Hepatocyte (in vitro differentiated cells): ENCODE measurements around the gene RCAN2. TPM values are rescaled to one million over a fixed set of nuclear protein-coding genes. Genes with fewer than 3 reads are reported as not detected.

Experiments
- DNase-seq: peaks from one replicate; pipeline ENCODE4 v3.0.0-alpha.2; 2016; ENCODE audit warnings: low spot score
- H2AFZ ChIP-seq: fragments of 200-600 bp; sonication (generic); 2 replicates; pipeline ENCODE4 v1.6.0; 2016; ENCODE audit warnings: antibody characterized with exemption, mild to moderate bottlenecking
- H3K27ac ChIP-seq: fragments of 200-600 bp; sonication (generic); 2 replicates; pipeline ENCODE4 v1.5.1; 2016; ENCODE audit warnings: mild to moderate bottlenecking
- H3K27me3 ChIP-seq: fragments of 200-600 bp; sonication (generic); 2 replicates; pipeline ENCODE4 v1.6.1; 2016
- H3K36me3 ChIP-seq: fragments of 200-600 bp; sonication (generic); replicated peaks from 2 replicates; pipeline ENCODE4 v1.5.1; 2016; ENCODE audit warnings: low read depth; ENCODE audit not compliant: insufficient read depth
- H3K4me1 ChIP-seq: fragments of 200-600 bp; sonication (generic); 2 replicates; pipeline ENCODE4 v1.5.1; 2016; ENCODE audit warnings: mild to moderate bottlenecking, moderate library complexity; ENCODE audit not compliant: insufficient read depth
- H3K4me2 ChIP-seq: fragments of 200-600 bp; sonication (generic); 2 replicates; pipeline ENCODE4 v1.6.0; 2016
- H3K4me3 ChIP-seq: fragments of 200-600 bp; sonication (generic); 2 replicates; pipeline ENCODE4 v1.5.1; 2016; ENCODE audit warnings: mild to moderate bottlenecking
- H3K79me2 ChIP-seq: fragments of 200-600 bp; sonication (generic); 2 replicates; pipeline ENCODE4 v1.6.0; 2017; ENCODE audit warnings: mild to moderate bottlenecking
- H3K9me2 ChIP-seq: fragments of 200-600 bp; sonication (generic); replicated peaks from 2 replicates; pipeline ENCODE4 v1.6.0; 2017; ENCODE audit warnings: mild to moderate bottlenecking; ENCODE audit not compliant: insufficient read depth
- H3K9me3 ChIP-seq: fragments of 200-600 bp; sonication (generic); 2 replicates; pipeline ENCODE4 v1.5.1; 2016; ENCODE audit warnings: low read depth, mild to moderate bottlenecking
- H4K20me1 ChIP-seq: fragments of 200-600 bp; sonication (generic); 2 replicates; pipeline ENCODE4 v1.6.0; 2016; ENCODE audit warnings: mild to moderate bottlenecking; ENCODE audit not compliant: insufficient read depth, poor library complexity, severe bottlenecking
- EZH2 ChIP-seq: fragments of 200-600 bp; sonication (generic); IDR thresholded peaks from 2 replicates; pipeline ENCODE4 v1.6.1; 2016; ENCODE audit warnings: antibody characterized with exemption, mild to moderate bottlenecking, borderline replicate concordance
- EZH2phosphoT487 ChIP-seq: fragments of 200-600 bp; sonication (generic); IDR thresholded peaks from one replicate; pipeline ENCODE4 v1.6.1; 2018; ENCODE audit warnings: antibody characterized with exemption, mild to moderate bottlenecking, low read depth, moderate library complexity; ENCODE audit not compliant: unreplicated experiment, severe bottlenecking
- WGBS: methylation state at CpG from one replicate; pipeline ENCODE4 v1.1.6; 2016; ENCODE audit warnings: low lambda C conversion rate; ENCODE audit errors: missing lambda C conversion rate; 5-methylcytosine and 5-hydroxymethylcytosine counted together
- polyA plus RNA-seq: library from polyadenylated mRNA; unstranded; fragments of >200 nt; fragmentation: Nextera tagmentation; extraction: Ambion mirVana; gene quantifications from 2 replicates; pipeline ENCODE4 v1.2.1, GENCODE V29; 2016
- total RNA-seq: library from RNA; depleted of rRNA; stranded (reverse); fragments of >200 nt; gene quantifications from 2 replicates; pipeline ENCODE4 v1.2.3, GENCODE V29; 2014
- TF ChIP-seq, protein P1 (sequence below): fragments of 200-600 bp; sonication (generic); IDR thresholded peaks from 2 replicates; pipeline ENCODE4 v1.5.1; 2016; ENCODE audit warnings: antibody characterized with exemption, mild to moderate bottlenecking; ENCODE audit not compliant: poor library complexity

RCAN2 gene
- total and polyA plus RNA-seq, 2 experiments from 2014 or later, result 5.0 to 6.6 TPM

DNA sequence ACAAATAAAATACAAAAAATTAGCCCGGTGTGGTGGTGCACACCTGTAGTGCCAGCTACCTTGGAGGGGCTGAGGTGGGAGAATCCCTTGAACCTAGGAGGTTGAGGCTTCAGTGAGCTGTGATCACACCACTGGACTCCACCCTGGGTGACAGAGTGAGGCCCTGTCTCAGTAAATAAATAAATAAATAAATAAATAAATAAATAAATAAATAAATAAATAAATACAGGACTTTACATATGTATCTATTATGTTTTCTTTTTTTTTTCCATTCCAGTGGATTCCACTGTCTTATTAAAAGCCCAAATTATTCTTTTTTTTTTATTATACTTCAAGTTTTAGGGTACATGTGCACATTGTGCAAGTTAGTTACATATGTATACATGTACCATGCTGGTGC lies 279.3 kb downstream of the RCAN2 start:
- Histone ChIP-seq H3K27me3 (peaks cover 7% of the 10 kb centered on the region), H3K4me3 (no peak overlapping the region), H3K4me2 (no peak overlapping the region), H3K27ac (no peak overlapping the region), H3K9me2 (no peaks in the 10 kb centered on the region), H3K36me3 (no peaks in the 10 kb centered on the region), H3K4me1 (no peaks in the 10 kb centered on the region), H3K79me2 (no peaks in the 10 kb centered on the region), H3K9me3 (no peaks in the 10 kb centered on the region), H2AFZ (no peak overlapping the region), H4K20me1 (no peaks in the 10 kb centered on the region)
- no peak for DNase-seq
- no peak for TF ChIP-seq EZH2
- WGBS, result 28% methylated on average over 1 of the region's 1 CpG

DNA sequence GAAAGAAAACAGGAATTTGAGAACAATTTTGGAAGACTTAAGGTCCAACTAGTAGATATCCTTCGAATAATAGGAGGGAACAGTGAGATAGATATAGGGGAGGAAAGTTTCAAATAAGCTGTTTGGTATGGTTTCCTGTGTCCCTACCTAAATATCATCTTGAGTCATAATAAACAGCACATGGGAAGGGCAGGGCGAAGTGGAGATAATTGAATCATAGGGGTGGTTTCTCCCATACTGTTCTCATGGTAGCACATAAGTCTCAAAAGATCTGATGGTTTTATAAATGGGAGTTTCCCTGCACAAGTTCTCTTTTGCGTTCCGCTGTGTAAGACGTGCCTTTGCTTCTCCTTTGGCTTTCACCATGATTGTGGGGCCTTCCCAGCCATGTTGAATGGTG lies 281.0 kb downstream of the RCAN2 start:
- Histone ChIP-seq H2AFZ (no peak overlapping the region), H3K27ac (no peak overlapping the region), H3K4me3 (no peak overlapping the region), H3K9me3 (no peaks in the 10 kb centered on the region), H3K9me2 (no peaks in the 10 kb centered on the region), H3K4me2 (no peak overlapping the region), H3K27me3 (peaks cover 7% of the 10 kb centered on the region), H3K36me3 (no peaks in the 10 kb centered on the region), H4K20me1 (no peaks in the 10 kb centered on the region), H3K4me1 (no peaks in the 10 kb centered on the region), H3K79me2 (no peaks in the 10 kb centered on the region)
- WGBS, result 89% methylated on average over 5 of the region's 5 CpGs
- TF ChIP-seq EZH2, result no peak
- TF ChIP-seq EZH2phosphoT487, result no peak
- TF ChIP-seq, protein P1, sequence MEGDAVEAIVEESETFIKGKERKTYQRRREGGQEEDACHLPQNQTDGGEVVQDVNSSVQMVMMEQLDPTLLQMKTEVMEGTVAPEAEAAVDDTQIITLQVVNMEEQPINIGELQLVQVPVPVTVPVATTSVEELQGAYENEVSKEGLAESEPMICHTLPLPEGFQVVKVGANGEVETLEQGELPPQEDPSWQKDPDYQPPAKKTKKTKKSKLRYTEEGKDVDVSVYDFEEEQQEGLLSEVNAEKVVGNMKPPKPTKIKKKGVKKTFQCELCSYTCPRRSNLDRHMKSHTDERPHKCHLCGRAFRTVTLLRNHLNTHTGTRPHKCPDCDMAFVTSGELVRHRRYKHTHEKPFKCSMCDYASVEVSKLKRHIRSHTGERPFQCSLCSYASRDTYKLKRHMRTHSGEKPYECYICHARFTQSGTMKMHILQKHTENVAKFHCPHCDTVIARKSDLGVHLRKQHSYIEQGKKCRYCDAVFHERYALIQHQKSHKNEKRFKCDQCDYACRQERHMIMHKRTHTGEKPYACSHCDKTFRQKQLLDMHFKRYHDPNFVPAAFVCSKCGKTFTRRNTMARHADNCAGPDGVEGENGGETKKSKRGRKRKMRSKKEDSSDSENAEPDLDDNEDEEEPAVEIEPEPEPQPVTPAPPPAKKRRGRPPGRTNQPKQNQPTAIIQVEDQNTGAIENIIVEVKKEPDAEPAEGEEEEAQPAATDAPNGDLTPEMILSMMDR, result no peak
- DNase-seq, result no peak

DNA sequence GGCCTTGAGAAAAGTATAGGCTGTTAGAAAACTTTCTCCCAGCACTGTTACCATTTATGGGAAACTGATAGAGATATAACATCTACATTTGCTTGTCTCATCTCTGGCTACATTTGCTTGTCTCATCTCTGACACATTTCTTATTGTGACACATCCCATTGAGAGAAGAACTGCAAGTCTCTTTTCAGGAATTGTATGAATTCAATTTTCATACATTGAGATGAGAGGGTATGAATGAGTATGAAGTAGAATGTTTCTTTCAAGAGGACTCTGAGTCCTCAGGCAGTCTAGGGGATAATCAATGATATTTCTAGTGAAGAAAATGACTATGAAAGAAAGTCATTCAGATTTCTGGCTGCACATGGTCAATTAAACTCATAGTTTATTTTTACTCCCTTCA lies 282.9 kb downstream of the RCAN2 start:
- no peak overlapping the region for H3K4me3 ChIP-seq
- peaks cover 7% of the 10 kb centered on the region for H3K27me3 ChIP-seq
- TF ChIP-seq EZH2 (no peak), EZH2phosphoT487 (no peak)
- TF ChIP-seq, protein P1, result no peak
- no peaks in the 10 kb centered on the region for H3K79me2 ChIP-seq
- H3K4me1 ChIP-seq, result no peaks in the 10 kb centered on the region
- H3K9me2 ChIP-seq, result no peaks in the 10 kb centered on the region
- no peak for DNase-seq
- H4K20me1 ChIP-seq, result no peaks in the 10 kb centered on the region
- no peak overlapping the region for H3K27ac ChIP-seq
- no peak overlapping the region for H3K4me2 ChIP-seq
- H2AFZ ChIP-seq, result no peak overlapping the region
- no peaks in the 10 kb centered on the region for H3K36me3 ChIP-seq
- H3K9me3 ChIP-seq, result no peaks in the 10 kb centered on the region

DNA sequence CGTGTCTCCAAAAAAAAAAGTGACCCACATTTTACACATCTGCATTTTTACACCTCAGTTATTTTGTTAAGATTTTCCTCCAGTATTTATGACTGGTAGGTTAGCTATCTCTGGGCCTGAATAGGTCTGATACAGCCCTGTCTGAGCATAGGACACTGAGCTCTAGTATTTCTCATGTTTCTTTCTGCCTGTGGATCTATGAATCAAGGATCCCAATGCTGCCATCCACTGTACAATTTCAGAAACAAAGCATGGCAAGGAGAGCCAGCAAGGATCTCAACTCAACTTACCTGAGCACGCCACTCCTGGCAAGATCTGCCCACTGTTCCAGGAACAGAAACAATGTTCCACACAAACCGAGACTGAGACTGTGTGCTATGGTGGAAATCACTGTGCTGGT lies 284.1 kb downstream of the RCAN2 start:
- no peaks in the 10 kb centered on the region for H3K9me3 ChIP-seq
- no peaks in the 10 kb centered on the region for H4K20me1 ChIP-seq
- H3K4me3 ChIP-seq, result no peak overlapping the region
- H3K27me3 ChIP-seq, result peaks cover 7% of the 10 kb centered on the region
- DNase-seq, result no peak
- 95% methylated on average over 3 of the region's 3 CpGs for WGBS
- no peak overlapping the region for H2AFZ ChIP-seq
- TF ChIP-seq EZH2 (no peak), EZH2phosphoT487 (no peak)
- TF ChIP-seq, protein P1, result no peak
- H3K4me2 ChIP-seq, result no peak overlapping the region
- no peaks in the 10 kb centered on the region for H3K9me2 ChIP-seq
- no peaks in the 10 kb centered on the region for H3K79me2 ChIP-seq
- H3K4me1 ChIP-seq, result no peaks in the 10 kb centered on the region
- H3K27ac ChIP-seq, result no peak overlapping the region
- no peaks in the 10 kb centered on the region for H3K36me3 ChIP-seq
